Right lobe of liver (tissue), 6 donors: ENCODE data around the gene ZCCHC24. TPM values are rescaled to one million over a fixed set of nuclear protein-coding genes. Genes with fewer than 3 reads are reported as not detected.
A peak's percentile ranks its signal among the peaks of the same experiment; 100 is the strongest.

Experiments used
- ATAC-seq, 4 donors: fragments of 200-7000 bp; cut with Tn5 transposase; one replicate each; pipeline ENCODE4 v1.9.1; 2020; ENCODE audit warnings: mild to moderate bottlenecking in 4 of 4, moderate library complexity in 4 of 4
- DNase-seq, 3 donors: peaks; one replicate each; pipeline ENCODE4 v3.0.0-alpha.2; 2020
- H3K27ac ChIP-seq, 3 donors: fragments of 200-600 bp; one replicate each; pipeline ENCODE4 v1.8.0; 2022
- H3K27me3 ChIP-seq, 2 donors: fragments of 200-600 bp; one replicate each; pipeline ENCODE4 v1.8.0; 2022
- H3K36me3 ChIP-seq, 4 donors: fragments of 200-600 bp; sonication (generic) in 1 of 4; one replicate each; pipeline versions ENCODE4 v1.5.1 to v1.8.0; 2017 to 2022; ENCODE audit warnings: control low read depth in 1 of 4
- H3K4me1 ChIP-seq, 4 donors: fragments of 200-600 bp; sonication (generic) in 1 of 4; one replicate each; pipeline versions ENCODE4 v1.5.1 to v1.8.0; 2017 to 2022; ENCODE audit warnings: control low read depth in 1 of 4
- H3K4me3 ChIP-seq, 3 donors: fragments of 200-600 bp; one replicate each; pipeline ENCODE4 v1.8.0; 2022
- H3K9me3 ChIP-seq, 4 donors: fragments of 200-600 bp; sonication (generic) in 1 of 4; one replicate each; pipeline versions ENCODE4 v1.5.1 to v1.8.0; 2017 to 2022; ENCODE audit warnings: control low read depth in 1 of 4
- CTCF ChIP-seq, 4 donors: fragments of 200-600 bp in 3 of 4; fragments of 450-650 bp in 1 of 4; IDR thresholded peaks; one replicate each; pipeline versions ENCODE4 v1.5.1 to v1.8.0; 2016 to 2022; ENCODE audit warnings: antibody characterized with exemption in 4 of 4, mild to moderate bottlenecking in 2 of 4
- POLR2A ChIP-seq: fragments of 450-650 bp; IDR thresholded peaks from one replicate; pipeline ENCODE4 v1.6.1; 2017; ENCODE audit warnings: antibody characterized with exemption, mild to moderate bottlenecking
- WGBS: methylation state at CpG from one replicate; pipeline ENCODE4 v1.1.6; 2018; ENCODE audit warnings: low coverage, low lambda C conversion rate; ENCODE audit not compliant: insufficient coverage; ENCODE audit errors: missing lambda C conversion rate; 5-methylcytosine and 5-hydroxymethylcytosine counted together
- intact Hi-C, 2 donors: fragments of 100-400 bp; cut with DNase I; formaldehyde crosslinking; loops; one replicate each; pipeline versions ENCODE4 v1.11.2 to v1.14.1; 2022
- total RNA-seq, 6 experiments: library from RNA; depleted of rRNA in 2 of 6; stranded (reverse); fragments of >200 nt in 2 of 6; fragmentation: NEBNext Ultra II Directional in 3 of 6; extraction: Animal tissue kit (Norgen Biotek cat#: 25700) in 3 of 6; gene quantifications; one replicate each; pipeline versions ENCODE4 v1.1.0 to v1.2.4, GENCODE V29; 2016 to 2023
- donor health status: DM: no; HTN: yes; CAD: no.
- donor health status: DM: no; HTN: no; CAD: no.
- donor health status: DM: no; HTN: no; CAD: no.
- donor health status: DM: no; HTN: yes; CAD: no.
- donor health status: DM: no; HTN: yes; CAD: no.

ZCCHC24 gene
- total RNA-seq, 6 experiments from 2014 or later, result 19.8 to 33.6 (median 22.7) TPM

- Histone ChIP-seq H3K36me3 (no peaks in the 10 kb centered on the region), H3K27ac (no peak overlapping the region), H3K27me3 (no peaks in the 10 kb centered on the region), H3K9me3 (no peaks in the 10 kb centered on the region), H3K4me1 (no peaks in the 10 kb centered on the region), H3K4me3 (no peak overlapping the region)
- intact Hi-C loops, result loop anchor here in 1 of 2 donors (5.0 kb wide), 1 partner anchor 110 kb away; no protein-coding TSS in a partner anchor
- TF ChIP-seq POLR2A (no peak), CTCF (IDR thresholded peaks at IDR 0.05) (peak; percentile 73 to 86 (median 80))
- ATAC-seq (peak; percentile 95), DNase-seq (peak; percentile 69 to 72 (median 72))
- 36% methylated on average over 6 of the region's 10 CpGs for WGBS
Observed at GRCh38 chr10:79487296-79488194, 42.1 kb upstream of the ZCCHC24 start.

GRCh38 chr10:79484476-79484875 lies 39.1 kb upstream of the ZCCHC24 start:
- ATAC-seq (no peak), DNase-seq (no peak)
- no peaks in the 10 kb centered on the region for H3K36me3 ChIP-seq
- H3K27me3 ChIP-seq, result no peaks in the 10 kb centered on the region
- 88% methylated on average over 4 of the region's 6 CpGs for WGBS
- no peak for TF ChIP-seq CTCF (IDR thresholded peaks at IDR 0.05)
- TF ChIP-seq POLR2A, result no peak
- no peaks in the 10 kb centered on the region for H3K9me3 ChIP-seq
- intact Hi-C loops, result no loop called here
- H3K27ac ChIP-seq, result no peak overlapping the region
- no peak overlapping the region for H3K4me3 ChIP-seq
- H3K4me1 ChIP-seq, result no peaks in the 10 kb centered on the region

GRCh38 chr10:79483948-79484347 lies 38.5 kb upstream of the ZCCHC24 start:
- H3K27ac ChIP-seq, result no peak overlapping the region
- intact Hi-C loops, result no loop called here
- 71% methylated on average over 2 of the region's 2 CpGs for WGBS
- ATAC-seq (peak in 2 of 4 donors; percentile 18 to 33), DNase-seq (no peak)
- H3K4me3 ChIP-seq, result no peak overlapping the region
- no peaks in the 10 kb centered on the region for H3K36me3 ChIP-seq
- no peaks in the 10 kb centered on the region for H3K27me3 ChIP-seq
- no peaks in the 10 kb centered on the region for H3K9me3 ChIP-seq
- TF ChIP-seq POLR2A, result no peak
- no peaks in the 10 kb centered on the region for H3K4me1 ChIP-seq

- DNase-seq (no peak), ATAC-seq (no peak)
- no peak for TF ChIP-seq CTCF (IDR thresholded peaks at IDR 0.05)
- TF ChIP-seq POLR2A, result no peak
- Histone ChIP-seq H3K27ac (no peak overlapping the region), H3K27me3 (no peaks in the 10 kb centered on the region), H3K36me3 (no peaks in the 10 kb centered on the region), H3K4me1 (no peaks in the 10 kb centered on the region), H3K4me3 (no peak overlapping the region), H3K9me3 (no peaks in the 10 kb centered on the region)
- WGBS, result 55% methylated on average over 3 of the region's 3 CpGs
- intact Hi-C loops, result no loop called here
Observed at GRCh38 chr10:79483299-79483698, 37.9 kb upstream of the ZCCHC24 start.

- Histone ChIP-seq H3K36me3 (no peaks in the 10 kb centered on the region), H3K4me1 (no peaks in the 10 kb centered on the region), H3K9me3 (no peaks in the 10 kb centered on the region), H3K27ac (no peak overlapping the region), H3K4me3 (no peak overlapping the region), H3K27me3 (no peaks in the 10 kb centered on the region)
- DNase-seq (peak in 1 of 3 donors; percentile 12), ATAC-seq (no peak)
- 71% methylated on average over 3 of the region's 4 CpGs for WGBS
- intact Hi-C loops, result no loop called here
- no peak for TF ChIP-seq POLR2A
- no peak for TF ChIP-seq CTCF (IDR thresholded peaks at IDR 0.05)
Observed at GRCh38 chr10:79482741-79483140, 37.3 kb upstream of the ZCCHC24 start.
